HUES6 (cell line): ENCODE data around the gene USP36.

Source experiments
- H3K27ac ChIP-seq: 2 replicates; pipeline ENCODE4 v1.7.0; 2013; ENCODE audit warnings: low read depth, mild to moderate bottlenecking, low read length, inconsistent platforms
- H3K27me3 ChIP-seq: 2 replicates; pipeline ENCODE4 v1.6.1; 2013; ENCODE audit warnings: low read length; ENCODE audit not compliant: control insufficient read depth, insufficient read depth
- H3K36me3 ChIP-seq: 2 replicates; pipeline ENCODE4 v1.6.1; 2013; ENCODE audit warnings: low read length; ENCODE audit not compliant: control insufficient read depth, insufficient read depth
- H3K4me1 ChIP-seq: 2 replicates; pipeline ENCODE4 v1.6.1; 2013; ENCODE audit warnings: low read length; ENCODE audit not compliant: control insufficient read depth, insufficient read depth
- H3K4me3 ChIP-seq: 2 replicates; pipeline ENCODE4 v1.5.1; 2013; ENCODE audit warnings: low read depth, low read length
- H3K9ac ChIP-seq: one replicate; pipeline ENCODE4 v1.6.1; 2013; ENCODE audit warnings: mild to moderate bottlenecking, low read length
- H3K9me3 ChIP-seq: 2 replicates; pipeline ENCODE4 v1.6.1; 2013; ENCODE audit warnings: low read depth, low read length; ENCODE audit not compliant: control insufficient read depth, insufficient read depth

The USP36 gene

DNA sequence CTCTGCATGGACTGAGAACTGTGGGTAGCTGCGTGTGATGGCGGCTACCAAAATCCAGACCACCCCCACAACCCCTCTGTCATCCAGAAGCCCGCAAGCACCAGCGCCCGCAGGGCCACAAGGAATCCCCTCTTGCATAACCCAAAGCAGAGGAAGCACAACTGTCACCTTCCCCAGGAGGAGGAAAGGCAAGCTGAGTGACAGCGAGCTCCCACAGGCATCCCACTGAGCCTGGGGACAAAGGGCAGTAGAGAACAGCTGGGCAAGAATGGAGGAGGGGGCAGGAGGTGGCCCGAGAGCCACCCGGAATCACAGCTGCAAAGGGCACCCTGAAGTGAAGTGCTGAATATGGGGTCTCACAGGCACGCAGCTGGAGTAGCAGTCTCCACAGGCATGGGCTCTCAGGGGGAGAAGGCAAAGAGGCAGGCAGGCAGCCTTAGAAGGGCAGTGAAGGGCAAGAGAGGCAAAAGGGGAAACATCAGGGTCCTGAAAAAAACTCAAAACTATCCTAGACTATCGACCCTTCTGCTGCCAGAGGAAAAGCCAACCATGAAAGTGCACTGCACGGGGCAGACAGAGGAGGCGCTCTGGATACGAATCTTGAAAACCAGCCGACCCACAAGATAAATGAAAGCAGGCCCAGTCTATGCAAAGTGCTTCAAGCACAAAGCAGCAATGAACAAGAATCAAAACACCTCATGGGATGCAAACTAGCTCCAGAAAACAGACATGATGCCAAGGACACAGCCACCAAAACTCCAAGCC is 17.1 kb downstream of the USP36 start:
- H3K36me3 ChIP-seq, result peaks cover 98% of the 10 kb centered on the region
- no peaks in the 10 kb centered on the region for H3K4me1 ChIP-seq
- H3K27ac ChIP-seq, result no peak overlapping the region
- no peak overlapping the region for H3K4me3 ChIP-seq
- H3K9me3 ChIP-seq, result no peaks in the 10 kb centered on the region
- H3K9ac ChIP-seq, result no peak overlapping the region
- no peaks in the 10 kb centered on the region for H3K27me3 ChIP-seq

GRCh38 chr17:78822552-78822951 is 18.1 kb downstream of the USP36 start:
- no peak overlapping the region for H3K4me3 ChIP-seq
- no peak overlapping the region for H3K9ac ChIP-seq
- no peak overlapping the region for H3K27ac ChIP-seq
- no peaks in the 10 kb centered on the region for H3K4me1 ChIP-seq
- H3K36me3 ChIP-seq, result peaks cover 98% of the 10 kb centered on the region
- H3K9me3 ChIP-seq, result no peaks in the 10 kb centered on the region
- H3K27me3 ChIP-seq, result no peaks in the 10 kb centered on the region

GRCh38 chr17:78821961-78822360 is 18.7 kb downstream of the USP36 start:
- Histone ChIP-seq H3K4me1 (no peaks in the 10 kb centered on the region), H3K27ac (no peak overlapping the region), H3K9me3 (no peaks in the 10 kb centered on the region), H3K4me3 (no peak overlapping the region), H3K36me3 (peaks cover 98% of the 10 kb centered on the region), H3K27me3 (no peaks in the 10 kb centered on the region), H3K9ac (no peak overlapping the region)

DNA sequence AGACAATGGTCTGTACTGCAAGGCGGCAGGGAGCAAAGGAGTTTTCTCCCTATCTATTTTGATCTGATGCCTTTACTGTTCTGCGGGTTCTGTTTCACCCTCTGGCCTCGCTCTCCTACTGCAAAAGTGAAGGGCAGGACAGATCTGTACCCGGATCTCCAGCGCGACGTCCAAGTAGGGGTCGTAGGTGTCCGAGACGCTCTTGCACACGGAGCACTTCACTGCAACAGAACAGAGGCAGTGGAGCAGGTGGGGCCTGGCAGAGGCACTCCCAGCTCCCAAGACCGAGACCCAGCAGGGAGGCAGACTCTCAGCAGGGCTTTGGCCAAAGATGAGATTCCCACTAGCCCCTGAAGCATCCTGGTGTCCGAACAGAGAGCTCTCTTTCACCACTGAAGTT is 19.8 kb downstream of the USP36 start:
- H3K36me3 ChIP-seq, result peaks cover 96% of the 10 kb centered on the region
- no peaks in the 10 kb centered on the region for H3K27me3 ChIP-seq
- H3K9me3 ChIP-seq, result no peaks in the 10 kb centered on the region
- H3K9ac ChIP-seq, result no peak overlapping the region
- no peak overlapping the region for H3K4me3 ChIP-seq
- H3K4me1 ChIP-seq, result no peaks in the 10 kb centered on the region
- H3K27ac ChIP-seq, result no peak overlapping the region

GRCh38 chr17:78819806-78820792 is 20.5 kb downstream of the USP36 start:
- H3K4me3 ChIP-seq, result no peak overlapping the region
- peaks cover 96% of the 10 kb centered on the region for H3K36me3 ChIP-seq
- no peaks in the 10 kb centered on the region for H3K27me3 ChIP-seq
- no peaks in the 10 kb centered on the region for H3K9me3 ChIP-seq
- H3K4me1 ChIP-seq, result no peaks in the 10 kb centered on the region
- H3K9ac ChIP-seq, result no peak overlapping the region
- H3K27ac ChIP-seq, result no peak overlapping the region

DNA sequence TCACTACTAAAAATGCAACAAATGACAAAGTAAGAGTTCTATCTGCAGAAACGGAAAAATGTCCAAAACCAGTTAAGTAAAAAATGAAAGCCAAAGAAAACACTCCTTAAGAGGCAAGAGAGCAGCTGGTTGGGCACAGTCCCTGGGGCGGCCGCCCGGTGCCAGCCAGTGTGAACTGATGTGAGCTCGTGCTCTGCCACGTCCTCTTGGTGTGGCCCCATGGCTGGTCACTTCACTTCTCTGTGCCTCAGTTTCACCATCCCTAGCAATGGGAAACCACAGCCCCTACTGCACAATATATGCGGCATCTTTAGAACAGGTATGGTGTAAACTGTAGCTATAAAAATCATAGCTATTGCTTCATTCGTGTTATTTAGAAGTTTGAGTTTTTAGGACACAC is 21.2 kb downstream of the USP36 start:
- Histone ChIP-seq H3K27me3 (no peaks in the 10 kb centered on the region), H3K27ac (no peak overlapping the region), H3K4me3 (no peak overlapping the region), H3K4me1 (no peaks in the 10 kb centered on the region), H3K9ac (no peak overlapping the region), H3K9me3 (no peaks in the 10 kb centered on the region), H3K36me3 (peaks cover 96% of the 10 kb centered on the region)

GRCh38 chr17:78818932-78819331 is 21.7 kb downstream of the USP36 start:
- Histone ChIP-seq H3K27ac (no peak overlapping the region), H3K9ac (no peak overlapping the region), H3K4me1 (no peaks in the 10 kb centered on the region), H3K27me3 (no peaks in the 10 kb centered on the region), H3K9me3 (no peaks in the 10 kb centered on the region), H3K4me3 (no peak overlapping the region), H3K36me3 (peaks cover 96% of the 10 kb centered on the region)

DNA sequence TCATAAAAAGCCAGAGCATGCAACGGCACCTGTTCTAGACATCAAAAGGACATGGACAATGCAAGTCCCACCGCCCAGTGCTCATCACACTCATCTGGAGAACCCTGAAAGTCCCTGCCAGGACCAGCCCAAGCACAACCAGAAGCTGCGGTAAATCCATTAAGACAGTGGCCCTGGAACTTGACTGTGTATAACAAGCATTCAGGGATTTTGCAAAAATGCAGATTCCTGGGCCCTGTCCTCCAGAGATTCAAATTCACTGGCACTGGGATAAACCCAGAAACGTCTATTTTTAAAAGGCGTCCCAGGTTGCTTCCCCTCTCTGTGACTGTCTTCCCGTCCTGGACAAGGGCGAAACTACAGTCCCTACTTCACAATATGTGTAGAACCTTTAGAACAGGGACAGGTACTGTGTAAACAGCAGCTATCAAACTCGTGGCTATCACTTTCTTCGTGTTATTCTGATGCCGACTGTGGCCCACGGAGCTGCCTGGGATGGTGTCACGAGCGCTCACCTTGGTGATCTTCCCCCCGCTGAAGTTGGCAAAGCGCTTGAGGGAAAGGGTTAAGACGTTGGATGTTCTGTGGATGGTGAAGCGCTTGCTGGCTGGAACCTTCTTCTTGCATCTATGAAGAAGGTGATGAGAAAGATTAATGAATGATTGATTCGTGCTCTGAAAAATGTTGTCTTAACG is 22.3 kb downstream of the USP36 start:
- H3K27me3 ChIP-seq, result no peaks in the 10 kb centered on the region

GRCh38 chr17:78817123-78817522 is 23.5 kb downstream of the USP36 start:
- no peaks in the 10 kb centered on the region for H3K27me3 ChIP-seq
- no peaks in the 10 kb centered on the region for H3K9me3 ChIP-seq
- no peak overlapping the region for H3K4me3 ChIP-seq
- peaks cover 95% of the 10 kb centered on the region for H3K36me3 ChIP-seq
- H3K4me1 ChIP-seq, result no peaks in the 10 kb centered on the region
- H3K9ac ChIP-seq, result no peak overlapping the region
- H3K27ac ChIP-seq, result no peak overlapping the region

More for the DNA sequence above, 22.3 kb downstream of the USP36 start:
- H3K36me3 ChIP-seq, result peaks cover 96% of the 10 kb centered on the region
- H3K27ac ChIP-seq, result no peak overlapping the region
- H3K4me1 ChIP-seq, result no peaks in the 10 kb centered on the region
- H3K9ac ChIP-seq, result no peak overlapping the region
- H3K4me3 ChIP-seq, result no peak overlapping the region
- H3K9me3 ChIP-seq, result no peaks in the 10 kb centered on the region

DNA sequence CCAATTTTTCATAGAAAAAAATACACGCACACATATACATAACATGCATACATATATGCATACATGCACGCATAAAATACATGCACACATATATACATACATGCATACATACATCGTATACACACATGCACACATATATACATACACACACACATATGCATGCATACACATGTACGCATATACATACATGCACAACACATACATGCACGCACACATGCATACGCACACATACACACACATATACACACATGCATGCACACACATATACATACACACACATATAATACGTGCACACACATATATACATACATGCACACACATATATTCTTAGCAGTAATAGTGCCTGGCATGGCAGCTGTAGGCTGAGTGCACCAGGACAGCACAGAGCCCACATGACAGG is 24.9 kb downstream of the USP36 start:
- Histone ChIP-seq H3K9ac (no peak overlapping the region), H3K27me3 (no peaks in the 10 kb centered on the region), H3K27ac (no peak overlapping the region), H3K4me1 (no peaks in the 10 kb centered on the region), H3K9me3 (no peaks in the 10 kb centered on the region), H3K36me3 (peaks cover 97% of the 10 kb centered on the region), H3K4me3 (no peak overlapping the region)
